Measurements from ENCODE around the gene LDAH.

- TF ChIP-seq PKNOX1 (IDR thresholded peaks at IDR 0.05) = no peak
- no peak for TF ChIP-seq ARNT (IDR thresholded peaks at IDR 0.05)
- TF ChIP-seq ZNF384 (IDR thresholded peaks at IDR 0.05) = no peak
- no peak for TF ChIP-seq CTBP1 (IDR thresholded peaks at IDR 0.05; ENCODE audit: borderline replicate concordance)
- TF ChIP-seq FOXM1 (IDR thresholded peaks at IDR 0.05; ENCODE audit: borderline replicate concordance) = no peak
- no peak for TF ChIP-seq NFRKB (IDR thresholded peaks at IDR 0.05)
- no peak for TF ChIP-seq SUZ12 (IDR thresholded peaks at IDR 0.05)
- no peak for TF ChIP-seq ELF4 (IDR thresholded peaks at IDR 0.05)
- TF ChIP-seq TARDBP (IDR thresholded peaks at IDR 0.05) = no peak
- TF ChIP-seq FOXK2 (IDR thresholded peaks at IDR 0.05) = no peak
- TF ChIP-seq BHLHE40 (IDR thresholded peaks at IDR 0.05; ENCODE audit: borderline replicate concordance) = no peak
- no peak for TF ChIP-seq SP1 (IDR thresholded peaks at IDR 0.05)
- TF ChIP-seq HDGF (IDR thresholded peaks at IDR 0.05; ENCODE audit: borderline replicate concordance) = no peak
- no peak for TF ChIP-seq L3MBTL2 (conservative IDR thresholded peaks at IDR 0.05)
These were observed 126.5 kb downstream of the LDAH start for GRCh38 chr2:20696366-20696765.

Data from HEK293T (cell line).